ENCODE measurements around the gene GNG7. TPM values are rescaled to one million over a fixed set of nuclear protein-coding genes. Genes with fewer than 3 reads are reported as not detected.
A peak's percentile ranks its signal among the peaks of the same experiment; 100 is the strongest.
"Not testable (repeated sequence)": the region's sequence is repeated elsewhere in the genome, so short reads cannot be mapped to it uniquely, and the experiment has no call there.

Gene GNG7
- total and polyA plus RNA-seq, 12 donors, result 0.83 to 16.5 (median 7.8) TPM

DNA sequence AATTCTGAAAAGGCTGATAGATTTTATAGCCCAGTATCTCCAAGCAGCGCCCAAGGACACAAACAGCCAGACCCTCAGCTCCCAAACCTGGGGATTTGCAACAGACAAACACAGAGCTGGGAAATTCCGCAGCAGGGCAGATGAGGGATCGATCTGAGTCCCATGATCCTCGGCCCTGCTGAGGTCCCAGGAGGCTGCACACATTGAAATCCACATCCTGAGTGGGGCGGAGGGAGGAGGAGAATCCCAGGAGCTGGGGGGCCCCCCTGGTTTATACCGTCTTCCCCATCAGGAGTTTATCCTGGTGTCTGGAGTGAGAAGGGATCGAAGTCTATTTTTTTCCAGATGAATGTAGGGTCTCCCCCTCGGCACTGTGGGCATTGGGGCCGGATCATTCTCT lies 49.3 kb downstream of the GNG7 start:
- WGBS, 4 donors, result 51 to 70% (median 61%) methylated on average over 9 of the region's 9 CpGs
- TF ChIP-seq, protein P1, sequence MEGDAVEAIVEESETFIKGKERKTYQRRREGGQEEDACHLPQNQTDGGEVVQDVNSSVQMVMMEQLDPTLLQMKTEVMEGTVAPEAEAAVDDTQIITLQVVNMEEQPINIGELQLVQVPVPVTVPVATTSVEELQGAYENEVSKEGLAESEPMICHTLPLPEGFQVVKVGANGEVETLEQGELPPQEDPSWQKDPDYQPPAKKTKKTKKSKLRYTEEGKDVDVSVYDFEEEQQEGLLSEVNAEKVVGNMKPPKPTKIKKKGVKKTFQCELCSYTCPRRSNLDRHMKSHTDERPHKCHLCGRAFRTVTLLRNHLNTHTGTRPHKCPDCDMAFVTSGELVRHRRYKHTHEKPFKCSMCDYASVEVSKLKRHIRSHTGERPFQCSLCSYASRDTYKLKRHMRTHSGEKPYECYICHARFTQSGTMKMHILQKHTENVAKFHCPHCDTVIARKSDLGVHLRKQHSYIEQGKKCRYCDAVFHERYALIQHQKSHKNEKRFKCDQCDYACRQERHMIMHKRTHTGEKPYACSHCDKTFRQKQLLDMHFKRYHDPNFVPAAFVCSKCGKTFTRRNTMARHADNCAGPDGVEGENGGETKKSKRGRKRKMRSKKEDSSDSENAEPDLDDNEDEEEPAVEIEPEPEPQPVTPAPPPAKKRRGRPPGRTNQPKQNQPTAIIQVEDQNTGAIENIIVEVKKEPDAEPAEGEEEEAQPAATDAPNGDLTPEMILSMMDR (IDR thresholded peaks at IDR 0.05), result no peak
- no peak for TF ChIP-seq POLR2A (IDR thresholded peaks at IDR 0.05)
- Histone ChIP-seq H3K27ac (no peak overlapping the region), H3K9me3 (replicated peaks in 1 of 3) (no peaks in the 10 kb centered on the region), H3K27me3 (no peaks in the 10 kb centered on the region), H3K4me1 (replicated peaks in 1 of 2) (peaks cover 14 to 17% of the 10 kb centered on the region in 2 donors), H3K4me3 (no peak overlapping the region), H3K36me3 (replicated peaks in 1 of 2) (no peaks in the 10 kb centered on the region)
- intact Hi-C loops (cut with DNase I), result loop anchor here in 1 of 2 donors (5.0 kb wide), 1 partner anchor 99 kb away; no protein-coding TSS in a partner anchor
- no peak for DNase-seq

DNA sequence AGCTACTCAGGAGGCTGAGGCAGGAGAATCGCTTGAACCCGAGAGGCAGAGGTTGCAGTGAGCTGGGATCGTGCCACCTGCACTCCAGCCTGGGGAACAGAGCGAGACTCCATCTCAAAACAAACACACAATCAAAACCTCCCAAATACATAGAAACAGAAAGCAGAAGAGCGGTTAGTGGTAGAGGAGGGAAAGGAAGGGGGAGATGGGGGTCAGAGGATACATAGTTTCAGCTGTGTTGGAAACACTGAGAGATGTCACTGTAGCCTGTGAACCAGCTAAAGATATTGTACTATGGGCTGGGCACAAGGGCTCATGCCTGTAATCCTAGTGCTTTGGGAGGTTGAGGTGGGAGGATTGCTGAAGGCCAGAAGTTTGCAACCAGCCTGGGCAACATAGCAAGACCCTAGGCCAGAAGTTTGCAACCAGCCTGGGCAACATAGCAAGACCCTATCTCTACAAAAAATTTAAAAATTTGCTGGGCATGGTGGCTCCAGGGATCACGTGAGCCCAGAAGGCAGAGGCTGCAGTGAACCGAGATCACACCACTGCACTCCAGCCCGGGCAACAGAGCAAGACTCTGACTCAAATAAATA lies 49.9 kb downstream of the GNG7 start:
- no peak overlapping the region for H3K27ac ChIP-seq
- no peaks in the 10 kb centered on the region for H3K9me3 ChIP-seq (replicated peaks in 1 of 3)
- H3K4me3 ChIP-seq, result no peak overlapping the region
- no peak for TF ChIP-seq POLR2A (IDR thresholded peaks at IDR 0.05)
- TF ChIP-seq, protein P1 (IDR thresholded peaks at IDR 0.05), result no peak
- DNase-seq, result no peak
- no peaks in the 10 kb centered on the region for H3K27me3 ChIP-seq
- 72 to 77% (median 75%) methylated on average over 8 of the region's 8 CpGs for WGBS, 4 donors
- intact Hi-C loops (cut with DNase I), result loop anchor here in 1 of 2 donors (5.0 kb wide), 1 partner anchor 100 kb away; no protein-coding TSS in a partner anchor
- H3K36me3 ChIP-seq (replicated peaks in 1 of 2), result no peaks in the 10 kb centered on the region
- peaks cover 14 to 17% of the 10 kb centered on the region in 2 donors for H3K4me1 ChIP-seq (replicated peaks in 1 of 2)

DNA sequence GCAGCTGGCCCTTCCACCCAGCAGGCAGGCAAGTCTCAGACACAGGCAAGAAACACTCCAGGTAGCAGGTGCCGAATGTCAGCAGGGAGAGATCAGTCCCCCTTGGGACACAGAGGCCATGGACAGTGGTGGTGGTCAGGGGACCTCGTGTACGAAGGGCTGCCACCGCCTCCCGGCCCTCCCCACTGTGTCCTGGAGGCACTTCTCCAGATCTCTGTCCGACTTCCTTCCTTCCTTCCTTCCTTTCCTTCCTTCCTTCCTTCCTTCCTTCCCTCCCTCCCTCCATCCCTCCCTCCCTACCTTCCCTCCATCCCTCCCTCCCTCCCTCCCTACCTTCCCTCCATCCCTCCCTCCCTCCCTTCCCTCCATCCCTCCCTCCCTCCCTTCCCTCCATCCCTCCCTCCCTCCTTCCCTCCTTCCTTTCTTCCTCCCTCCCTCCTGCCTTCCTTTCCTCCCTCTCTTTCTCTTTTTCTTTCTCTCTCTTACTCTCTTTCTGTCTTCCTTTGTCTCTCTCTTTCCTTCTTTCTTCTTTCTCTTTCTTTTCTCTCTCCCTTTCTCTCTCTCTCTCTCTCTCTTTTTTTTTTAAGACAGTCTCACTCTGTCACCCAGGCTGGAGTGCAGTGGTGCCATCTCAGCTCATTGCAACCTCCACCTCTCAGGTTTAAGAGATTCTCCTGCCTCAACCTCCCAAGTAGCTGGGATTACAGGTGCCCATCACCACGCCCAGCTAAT lies 51.3 kb downstream of the GNG7 start:
- H3K4me3 ChIP-seq; H3K9me3 ChIP-seq (replicated peaks in 1 of 3); H3K36me3 ChIP-seq (replicated peaks in 1 of 2); H3K27me3 ChIP-seq; DNase-seq: not testable (repeated sequence)
- H3K4me1 ChIP-seq (replicated peaks in 1 of 2), result peaks cover 14 to 17% of the 10 kb centered on the region in 2 donors
- 60 to 70% (median 66%) methylated on average over 7 of the region's 7 CpGs for WGBS, 4 donors
- intact Hi-C loops (cut with DNase I), result loop anchor here in 1 of 2 donors (5.0 kb wide), 1 partner anchor 101 kb away; no protein-coding TSS in a partner anchor
- H3K27ac ChIP-seq, result peak overlapping the region in 3 of 5 donors; percentile 30 to 59 (median 44)

GRCh38 chr19:2650515-2650914 lies 52.0 kb downstream of the GNG7 start:
- no peaks in the 10 kb centered on the region for H3K27me3 ChIP-seq
- H3K4me1 ChIP-seq (replicated peaks in 1 of 2), result peaks cover 14 to 17% of the 10 kb centered on the region in 2 donors
- peak overlapping the region in 3 of 5 donors; percentile 30 to 59 (median 44) for H3K27ac ChIP-seq
- H3K4me3 ChIP-seq, result no peak overlapping the region
- no peaks in the 10 kb centered on the region for H3K36me3 ChIP-seq (replicated peaks in 1 of 2)
- no peaks in the 10 kb centered on the region for H3K9me3 ChIP-seq (replicated peaks in 1 of 3)
- TF ChIP-seq, protein P1 (IDR thresholded peaks at IDR 0.05), result no peak
- TF ChIP-seq POLR2A (IDR thresholded peaks at IDR 0.05), result no peak
- peak in 6 of 7 donors; percentile 63 to 82 (median 70) for DNase-seq
- WGBS, 4 donors, result 34 to 53% (median 37%) methylated on average over 6 to 21 of the region's 21 CpGs
- intact Hi-C loops (cut with DNase I), result loop anchor here in 1 of 2 donors (5.0 kb wide), 1 partner anchor 102 kb away; no protein-coding TSS in a partner anchor

Data from adrenal gland (tissue), 12 donors.